Kidney (tissue), 14 donors: ENCODE measurements around the gene LINGO3. TPM values are rescaled to one million over a fixed set of nuclear protein-coding genes. Genes with fewer than 3 reads are reported as not detected.
A peak's percentile ranks its signal among the peaks of the same experiment; 100 is the strongest.

Source experiments
- DNase-seq, 5 donors: peaks; one replicate each; pipeline ENCODE4 v3.0.0-alpha.2; 2013 to 2020
- FAIRE-seq: peaks from 2 replicates; lab custom pipeline; 2012; peaks lifted over from hg19 to GRCh38; lab: Jason Lieb, UNC
- H3K27ac ChIP-seq, 2 donors: one replicate each; pipeline ENCODE4 v1.7.0; 2013; ENCODE audit warnings: low read depth in 2 of 2, low read length in 2 of 2, inconsistent platforms in 1 of 2
- H3K27me3 ChIP-seq: one replicate; pipeline ENCODE4 v1.7.1; 2013; ENCODE audit warnings: low read length, inconsistent platforms; ENCODE audit not compliant: control insufficient read depth, insufficient read depth
- H3K36me3 ChIP-seq, 3 donors: one replicate each; pipeline versions ENCODE4 v1.7.0 to v1.7.1; 2013; ENCODE audit warnings: low read length in 3 of 3, control low read depth in 1 of 3, inconsistent platforms in 1 of 3; ENCODE audit not compliant: insufficient read depth in 3 of 3, control insufficient read depth in 2 of 3
- H3K4me1 ChIP-seq, 3 donors: one replicate each; pipeline versions ENCODE4 v1.7.0 to v1.7.1; 2013; ENCODE audit warnings: low read length in 3 of 3, inconsistent platforms in 1 of 3, low read depth in 1 of 3; ENCODE audit not compliant: control insufficient read depth in 2 of 3, insufficient read depth in 2 of 3
- H3K4me3 ChIP-seq, 3 donors: one replicate each; pipeline versions ENCODE4 v1.7.0 to v1.8.1; 2013; ENCODE audit warnings: low read length in 3 of 3, control low read depth in 1 of 3, inconsistent platforms in 1 of 3
- H3K9ac ChIP-seq, 3 donors: one replicate each; pipeline versions ENCODE4 v1.7.0 to v1.7.1; 2013; ENCODE audit warnings: low read length in 3 of 3, control low read depth in 1 of 3, inconsistent platforms in 1 of 3
- H3K9me3 ChIP-seq, 3 donors: one replicate each; pipeline versions ENCODE4 v1.7.0 to v1.7.1; 2013; ENCODE audit warnings: low read length in 3 of 3, control low read depth in 1 of 3, inconsistent platforms in 1 of 3; ENCODE audit not compliant: control insufficient read depth in 2 of 3, insufficient read depth in 1 of 3
- CTCF ChIP-seq: IDR thresholded peaks from 3 replicates; pipeline ENCODE4 v1.5.1; 2012; ENCODE audit warnings: mild to moderate bottlenecking, moderate library complexity, borderline replicate concordance; ENCODE audit not compliant: insufficient read depth; ENCODE audit errors: extremely low read depth
- intact Hi-C: fragments of 100-400 bp; cut with DNase I; formaldehyde crosslinking; loops from one replicate; pipeline ENCODE4 v1.11.1; 2022
- polyA plus RNA-seq: library from polyadenylated mRNA; stranded (reverse); fragments of 350-450 nt; fragmentation: Illumina TruSeq; extraction: RNeasy Lipid Tissue Mini Kit (QIAGEN cat#74804); gene quantifications from one replicate; pipeline ENCODE4 v1.2.3, GENCODE V29; 2014; ENCODE audit warnings: low read depth, low replicate concordance; ENCODE audit not compliant: insufficient read depth
- total RNA-seq: library from RNA; stranded (reverse); fragmentation: NEBNext Ultra II Directional; extraction: Animal tissue kit (Norgen Biotek cat#: 25700); gene quantifications from one replicate; pipeline ENCODE4 v1.2.1, GENCODE V29; 2021
- donor health status: control.
- donor health status: control.
- donor health status: control.
- donor health status: control.
- donor health status: control.
- donor health status: DM: yes; HTN: yes; CAD: no.
- donor health status: Normal renal cell carcinoma (clear cell type).

LINGO3 gene
- total and polyA plus RNA-seq, 2 donors from 2014 or later = 0.09 TPM; not detected in 1

DNA sequence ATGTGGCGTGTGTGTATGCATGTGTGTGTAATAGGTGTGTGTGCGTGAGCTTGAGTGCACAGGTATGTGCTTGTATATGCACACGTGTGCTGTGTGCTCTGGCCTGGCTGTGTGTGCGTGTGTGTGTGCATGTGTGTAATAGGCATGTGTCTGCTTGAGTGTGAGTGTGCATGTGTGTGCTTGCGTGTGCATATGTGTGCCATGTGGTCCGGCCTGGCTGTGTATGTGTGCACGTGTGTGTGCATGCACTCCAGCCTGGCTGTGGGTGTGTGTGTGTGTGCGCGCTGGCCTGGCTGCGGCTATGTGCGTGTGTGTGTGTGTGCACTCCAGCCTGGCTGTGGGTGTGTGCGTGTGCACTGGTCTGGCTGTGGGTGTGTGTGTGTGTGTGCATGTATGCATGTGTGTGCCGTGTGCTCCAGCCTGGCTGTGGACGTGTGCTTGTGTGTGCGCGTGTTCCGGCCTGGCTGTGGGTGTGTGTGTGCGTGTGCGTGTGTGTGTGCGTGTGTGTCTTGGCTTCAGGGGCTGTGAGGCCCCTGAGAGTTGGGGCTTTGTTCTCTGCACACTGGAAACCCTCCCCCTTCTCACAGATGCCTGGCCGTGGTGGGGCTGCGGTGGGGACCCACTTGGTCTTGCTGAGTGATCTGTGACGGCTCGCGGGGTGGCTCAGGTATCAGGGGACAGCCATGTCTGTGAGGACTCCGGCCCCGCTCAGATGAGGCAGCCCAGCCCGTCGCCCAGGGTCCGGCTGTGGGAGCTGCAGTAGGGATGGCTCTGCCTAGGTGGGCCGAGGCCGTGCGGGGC is 28.8 kb upstream of the LINGO3 start:
- Histone ChIP-seq H3K4me1 (peaks cover 0 to 18% (median 4%) of the 10 kb centered on the region in 3 donors), H3K27ac (no peak overlapping the region), H3K9ac (no peak overlapping the region), H3K27me3 (no peaks in the 10 kb centered on the region), H3K36me3 (peaks cover 0 to 7% (median 3%) of the 10 kb centered on the region in 3 donors), H3K9me3 (no peaks in the 10 kb centered on the region), H3K4me3 (no peak overlapping the region)
- FAIRE-seq (no peak), DNase-seq (peak in 3 of 5 donors; percentile 61 to 81 (median 66))
- no peak for TF ChIP-seq CTCF
- intact Hi-C loops = no loop called here

DNA sequence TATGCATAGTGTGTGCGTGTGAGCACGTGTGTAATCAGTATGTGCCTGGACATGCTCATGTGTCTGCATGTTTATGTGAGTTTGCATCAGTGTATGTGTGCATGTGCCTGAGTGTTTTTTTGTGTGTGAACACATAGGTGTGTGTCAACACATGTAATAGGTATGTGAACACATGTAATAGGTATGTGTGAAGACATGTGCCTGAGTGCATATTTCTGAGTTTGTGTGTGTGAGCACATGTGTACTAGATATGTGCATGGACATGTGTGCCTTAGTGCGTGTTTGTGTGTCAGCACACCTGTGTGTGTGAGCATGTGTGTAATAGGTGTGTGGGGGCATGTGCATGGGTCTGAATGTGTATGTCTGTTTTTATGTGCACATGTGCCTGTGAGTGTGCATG is 27.9 kb upstream of the LINGO3 start:
- no peak for TF ChIP-seq CTCF
- peaks cover 0 to 3% (median 3%) of the 10 kb centered on the region in 3 donors for H3K36me3 ChIP-seq
- no peak overlapping the region for H3K27ac ChIP-seq
- H3K4me3 ChIP-seq = no peak overlapping the region
- FAIRE-seq (no peak), DNase-seq (no peak)
- H3K9ac ChIP-seq = no peak overlapping the region
- no peaks in the 10 kb centered on the region for H3K27me3 ChIP-seq
- peaks cover 0 to 22% (median 13%) of the 10 kb centered on the region in 3 donors for H3K4me1 ChIP-seq
- no peaks in the 10 kb centered on the region for H3K9me3 ChIP-seq
- intact Hi-C loops = no loop called here

DNA sequence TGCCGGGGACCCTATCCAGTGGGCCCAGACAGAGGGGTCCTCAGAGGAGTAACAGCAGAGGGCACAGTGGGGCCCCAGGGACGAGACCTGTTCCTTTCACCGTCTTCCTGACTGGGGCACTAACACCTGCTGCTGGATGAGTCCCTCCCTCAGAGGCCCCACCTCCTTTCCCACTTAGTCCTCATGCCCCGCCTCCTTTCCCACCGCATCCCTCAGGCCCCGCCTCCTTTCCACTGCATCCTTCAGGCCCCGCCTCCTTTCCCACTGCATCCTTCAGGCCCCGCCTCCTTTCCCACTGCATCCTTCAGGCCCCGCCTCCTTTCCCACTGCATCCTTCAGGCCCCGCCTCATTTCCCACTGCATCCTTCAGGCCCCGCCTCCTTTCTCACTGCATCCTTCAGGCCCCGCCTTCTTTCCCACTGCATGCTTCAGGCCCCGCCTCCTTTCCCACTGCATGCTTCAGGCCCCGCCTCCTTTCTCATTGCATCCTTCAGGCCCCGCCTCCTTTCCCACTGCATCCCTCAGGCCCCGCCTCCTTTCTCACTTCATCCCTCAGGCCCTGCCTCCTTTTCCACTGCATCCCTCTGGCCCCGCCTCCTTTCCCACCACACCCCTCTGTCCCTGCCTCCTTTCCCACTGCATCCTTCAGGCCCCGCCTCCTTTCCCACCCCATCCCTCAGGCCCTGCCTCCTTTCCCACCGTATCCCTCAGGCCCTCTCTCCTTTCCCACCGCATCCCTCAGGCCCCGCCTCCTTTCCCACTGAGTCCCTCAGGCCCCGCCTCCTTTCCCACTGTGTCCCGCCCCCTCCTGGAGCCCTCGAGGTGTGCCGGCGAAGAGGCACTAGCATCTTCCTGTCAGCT is 27.3 kb upstream of the LINGO3 start:
- peak in 2 of 5 donors; percentile 59 to 70 for DNase-seq
- Histone ChIP-seq H3K4me1 (peaks cover 0 to 28% (median 15%) of the 10 kb centered on the region in 3 donors), H3K9ac (no peak overlapping the region), H3K36me3 (peaks cover 0 to 3% (median 3%) of the 10 kb centered on the region in 3 donors), H3K9me3 (no peaks in the 10 kb centered on the region), H3K27me3 (no peaks in the 10 kb centered on the region), H3K27ac (no peak overlapping the region), H3K4me3 (no peak overlapping the region)
- no peak for FAIRE-seq
- no peak for TF ChIP-seq CTCF
- intact Hi-C loops = no loop called here
